HG03520 (cell line): Measurements from ENCODE around the gene AIFM3.
"Not testable (repeated sequence)": the region's sequence is repeated elsewhere in the genome, so short reads cannot be mapped to it uniquely, and the experiment has no call there.

ENCODE experiments used
- ATAC-seq: cut with Tn5 transposase; IDR thresholded peaks from one replicate; pipeline ENCODE4 v1.9.1; 2021; ENCODE audit warnings: mild to moderate bottlenecking, moderate library complexity; ENCODE audit not compliant: unreplicated experiment

Gene AIFM3

DNA sequence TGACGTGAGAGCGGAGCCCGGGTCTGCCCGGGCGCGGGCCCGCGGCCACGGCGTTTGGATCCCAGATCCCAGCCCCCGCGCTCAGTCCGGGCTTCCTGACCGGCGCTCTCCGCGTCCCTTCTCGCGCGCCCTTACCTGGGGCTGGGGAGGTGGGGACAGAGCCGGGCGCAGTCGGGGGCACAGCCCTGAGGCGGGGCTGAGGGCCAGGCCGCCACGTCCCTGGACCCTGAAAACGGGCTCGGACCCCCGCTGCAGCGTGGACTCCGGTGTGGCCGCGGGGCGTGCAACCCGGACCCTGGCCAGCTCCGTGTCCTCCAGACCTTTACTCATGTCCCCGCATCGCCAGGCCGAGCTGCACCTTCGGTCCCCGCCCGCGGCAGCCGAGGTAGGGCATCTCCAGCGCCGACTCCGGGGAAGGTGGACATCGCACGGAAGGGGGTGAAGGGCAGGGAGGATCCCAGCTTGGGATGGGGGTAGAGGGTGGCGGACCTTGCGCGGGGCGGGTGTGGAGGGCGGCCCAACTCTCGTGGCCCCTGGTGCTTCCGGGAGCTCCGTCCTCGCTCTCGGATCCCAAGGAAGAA, 9.9 kb upstream of the AIFM3 start:
- no peak for ATAC-seq

DNA sequence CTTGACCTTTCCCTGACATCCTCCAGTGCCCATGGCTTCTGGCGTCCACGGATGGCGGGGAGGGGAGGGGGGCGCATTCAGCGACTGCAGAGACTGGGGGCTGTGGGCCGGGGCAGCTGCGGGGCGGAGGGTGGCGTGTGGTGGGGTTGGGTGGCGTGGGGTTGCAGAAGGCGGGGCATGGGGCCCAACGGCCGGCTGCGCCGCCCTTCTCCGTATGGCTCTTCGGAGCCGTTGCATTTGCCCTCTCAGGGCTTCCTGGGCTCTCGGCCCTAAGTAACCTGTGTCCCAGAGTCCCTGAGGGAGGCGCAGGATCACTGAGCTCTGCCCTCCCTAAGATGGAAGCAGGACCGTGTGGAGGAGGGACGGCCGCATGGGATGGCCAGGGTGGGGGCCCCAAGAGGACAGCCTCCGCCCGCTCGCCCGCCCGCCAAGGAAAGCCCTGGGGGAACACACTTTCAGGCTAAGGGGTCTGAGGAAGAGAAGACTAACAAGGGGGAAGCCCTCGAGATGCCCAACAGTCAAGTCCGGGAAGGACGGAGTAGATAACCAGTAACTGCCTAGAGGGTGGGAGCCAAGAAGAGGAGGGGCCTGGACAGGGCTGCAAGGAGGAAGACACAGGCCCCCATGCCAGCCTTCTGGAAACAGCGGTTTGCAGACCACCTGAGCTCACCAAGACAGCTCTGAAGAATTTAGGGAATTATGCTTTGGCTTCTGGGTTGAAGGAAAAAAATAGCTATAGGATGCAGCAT, 9.2 kb upstream of the AIFM3 start:
- ATAC-seq: no peak

DNA sequence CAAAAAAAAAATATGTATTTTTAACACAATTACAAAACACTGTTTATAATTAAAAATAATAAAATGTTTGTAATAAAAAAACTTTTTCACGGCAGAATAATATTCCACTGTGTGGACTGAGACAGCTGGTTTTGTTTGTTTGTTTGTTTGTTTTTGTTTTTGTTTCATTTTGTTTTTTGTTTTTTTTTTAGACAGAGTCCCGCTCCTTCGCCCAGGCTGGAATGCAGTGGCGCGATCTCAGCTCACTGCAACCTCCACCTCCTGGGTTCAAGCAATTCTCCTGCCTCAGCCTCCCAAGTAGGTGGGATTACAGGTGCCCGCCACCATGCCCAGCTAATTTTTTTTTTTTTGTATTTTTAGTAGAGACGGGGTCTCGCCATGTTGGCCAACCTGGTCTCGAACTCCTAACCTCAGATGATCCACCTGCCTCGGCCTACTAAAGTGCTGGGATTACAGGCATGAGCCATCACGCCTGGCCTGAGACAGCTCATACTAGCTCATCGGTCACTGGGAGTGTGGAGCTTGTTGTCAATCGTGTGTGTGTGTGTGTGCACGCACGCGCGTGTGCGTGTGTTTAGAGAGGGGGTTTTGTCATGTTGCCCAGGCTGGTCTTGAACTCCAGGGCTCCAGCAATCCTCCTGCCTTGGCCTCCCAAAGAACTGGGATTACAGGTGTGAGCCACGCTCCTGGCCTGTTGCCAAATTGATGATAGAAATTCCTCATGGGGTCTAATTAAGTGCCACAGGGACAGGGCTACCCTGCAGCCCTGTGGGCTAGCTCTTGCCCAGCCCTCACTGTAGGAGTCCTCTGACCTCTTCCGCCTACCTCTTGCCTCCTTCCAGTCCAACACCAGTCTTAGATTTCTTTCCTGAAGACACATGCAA, 7.2 kb upstream of the AIFM3 start:
- no peak for ATAC-seq

DNA sequence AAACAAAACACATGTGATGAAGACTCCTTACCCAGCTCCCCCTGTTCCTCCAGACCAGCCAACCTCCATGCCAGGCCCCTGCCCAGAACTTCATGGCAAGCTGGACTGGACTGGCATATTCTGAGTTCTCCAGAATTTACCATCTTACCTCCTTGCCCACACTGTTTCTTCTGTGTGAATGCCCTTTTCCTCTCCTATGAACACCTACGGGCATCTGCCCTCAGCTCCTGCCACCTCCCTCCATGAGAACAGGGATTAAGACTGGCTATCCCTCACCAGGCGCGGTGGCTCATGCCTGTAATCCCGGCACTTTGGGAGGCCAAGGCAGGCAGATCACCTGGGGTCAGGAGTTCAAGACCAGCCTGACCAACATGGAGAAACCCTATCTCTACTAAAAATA, 6.4 kb upstream of the AIFM3 start:
- ATAC-seq: no peak

DNA sequence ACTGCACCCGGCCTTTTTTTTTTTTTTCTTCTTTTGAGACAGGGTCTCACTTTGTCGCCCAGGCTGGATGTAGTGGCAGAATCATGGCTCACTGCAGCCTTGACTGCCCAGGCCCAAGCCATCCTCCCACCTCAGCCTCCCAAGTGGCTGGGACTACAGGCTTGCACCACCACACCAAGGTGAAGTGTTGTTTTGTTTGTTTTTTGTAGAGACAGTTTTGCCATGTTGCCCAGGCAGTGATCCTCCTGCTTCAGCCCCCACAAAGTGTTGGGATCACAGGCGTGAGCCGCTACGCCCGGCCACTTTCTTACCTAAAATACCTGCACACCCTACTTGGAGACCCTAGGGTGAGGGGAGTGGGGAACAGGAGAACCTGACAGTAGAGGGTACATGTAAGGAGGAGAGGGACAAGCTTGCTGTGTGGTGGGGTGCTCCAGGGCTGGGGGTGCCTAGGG, 4.5 kb upstream of the AIFM3 start:
- ATAC-seq: no peak

DNA sequence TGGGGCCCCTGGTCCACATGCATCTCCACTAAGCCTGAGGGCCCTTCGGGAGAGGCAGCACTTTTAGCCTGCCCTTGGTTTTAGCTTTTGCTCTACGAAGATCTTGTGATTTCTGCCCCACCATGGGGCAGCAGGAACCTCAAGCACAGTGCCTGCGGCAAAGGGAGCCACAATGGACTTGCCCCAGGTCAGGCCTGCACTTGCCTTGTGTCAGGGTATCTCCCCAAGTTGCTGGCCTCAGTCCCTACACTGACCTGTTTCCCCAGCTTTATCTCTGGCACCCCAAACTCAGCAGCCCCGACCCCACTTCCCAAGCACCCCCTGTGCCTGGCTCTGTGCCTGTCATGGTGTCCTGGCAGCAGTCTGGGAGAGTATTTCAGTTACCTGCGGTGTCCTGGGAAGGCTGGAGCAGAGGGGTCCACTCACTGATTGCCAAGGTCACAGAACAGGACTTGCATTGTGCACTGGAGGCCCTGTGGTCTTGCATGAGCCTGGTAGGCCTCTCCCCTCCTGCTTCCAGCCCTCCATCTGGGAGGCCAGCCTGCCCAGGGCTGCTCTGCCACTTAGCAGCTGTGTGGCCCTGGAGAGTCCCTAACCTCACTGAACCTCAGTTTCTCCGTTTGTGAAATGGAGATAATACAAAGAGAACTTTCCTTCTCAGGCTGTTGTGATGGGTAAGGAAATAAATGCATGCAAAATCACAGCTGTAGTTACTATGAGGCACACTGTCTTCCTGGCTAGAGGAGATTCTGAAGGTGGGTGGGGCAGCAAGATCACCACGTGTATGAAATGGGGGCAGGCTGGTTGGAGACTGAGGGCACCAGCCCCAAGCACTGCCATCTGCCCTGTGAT, 3.6 kb upstream of the AIFM3 start:
- no peak for ATAC-seq

DNA sequence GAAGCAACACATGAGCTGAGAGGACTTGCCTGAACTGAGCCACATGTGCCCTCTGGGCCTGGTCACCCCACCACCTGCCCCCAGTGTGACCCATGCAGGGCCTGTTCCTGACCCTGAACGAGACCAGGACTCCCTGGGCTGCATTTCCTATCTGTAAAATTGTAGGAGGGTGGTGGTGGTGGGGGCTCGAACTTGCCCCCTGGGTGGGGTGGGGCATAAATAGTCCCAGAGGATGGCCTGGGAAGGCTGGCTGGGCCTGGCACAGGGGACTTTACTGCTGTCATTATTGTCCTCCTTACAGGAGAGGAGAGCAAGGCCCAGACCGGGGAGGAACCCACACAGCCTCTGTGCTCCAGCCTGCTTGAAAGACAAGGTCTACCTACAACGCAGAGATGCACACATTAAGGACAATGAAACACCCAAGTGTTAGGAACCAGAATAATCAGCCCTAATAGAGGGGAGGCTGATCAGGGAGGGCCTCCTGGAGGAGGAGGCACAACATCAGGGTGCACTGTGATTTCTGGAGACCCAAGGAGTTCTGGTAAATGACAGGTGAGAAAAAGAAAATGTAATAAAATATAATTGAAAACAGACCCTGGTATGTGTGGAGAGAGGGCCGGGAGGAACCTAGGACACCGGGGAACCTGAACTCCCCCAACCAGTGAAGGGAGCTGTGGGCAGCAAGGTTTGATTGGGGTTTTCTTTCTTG, 2.8 kb upstream of the AIFM3 start:
- ATAC-seq: no peak

DNA sequence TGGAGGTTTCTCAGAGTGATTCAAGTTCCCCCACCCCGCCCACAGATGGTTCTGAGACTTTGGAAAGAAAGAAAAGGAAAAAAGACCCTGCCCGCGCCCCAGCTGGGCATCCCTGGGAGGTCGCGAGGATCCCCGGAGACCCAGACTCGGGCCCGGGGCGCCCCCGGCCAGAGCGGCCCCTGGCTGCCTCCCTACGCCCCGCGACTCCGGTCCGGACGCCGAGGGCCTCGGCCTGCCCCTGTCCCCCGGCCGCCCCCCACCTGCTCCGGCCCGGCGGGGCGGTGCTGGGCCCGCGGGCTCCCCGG, 2.3 kb upstream of the AIFM3 start:
- ATAC-seq: no peak

DNA sequence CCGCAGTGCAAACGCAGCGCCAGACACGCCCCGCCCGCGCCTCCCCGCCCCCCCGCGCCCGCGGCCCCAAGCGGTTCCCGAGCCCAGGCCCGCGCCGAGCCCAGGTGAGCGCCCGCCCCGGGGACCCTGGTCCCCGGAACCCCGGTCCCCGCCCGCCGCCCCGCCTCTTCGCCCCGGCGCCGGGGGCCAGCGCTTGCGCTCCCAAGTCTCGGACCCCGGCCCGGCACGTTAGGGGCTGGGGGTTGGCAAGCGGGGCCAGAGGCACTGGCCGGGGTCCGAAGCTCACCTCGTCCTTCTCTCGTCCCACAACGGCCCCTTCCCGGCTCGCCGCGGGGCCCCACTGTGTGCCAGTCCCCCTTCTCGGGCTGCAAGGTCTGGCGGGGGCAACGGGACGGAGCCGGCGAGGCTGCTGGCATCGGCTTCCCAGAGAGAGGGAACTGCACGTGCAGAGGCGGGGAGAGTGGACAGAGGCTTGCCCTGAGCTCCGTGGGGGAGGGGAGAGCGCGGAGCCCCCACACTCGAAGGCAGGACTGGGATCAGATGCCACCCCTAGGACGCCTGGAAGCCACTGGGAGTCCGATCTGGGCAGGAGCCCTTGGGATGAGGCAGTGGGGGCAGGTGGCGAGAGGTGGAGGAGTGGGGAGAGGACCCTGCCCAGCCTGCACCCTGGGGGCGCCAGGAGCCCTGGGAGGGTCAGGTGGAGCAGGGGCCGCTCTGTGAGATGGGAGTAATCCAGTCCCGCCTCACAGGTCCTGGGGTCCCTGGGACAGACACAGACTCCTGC, 1.8 kb upstream of the AIFM3 start:
- no peak for ATAC-seq

DNA sequence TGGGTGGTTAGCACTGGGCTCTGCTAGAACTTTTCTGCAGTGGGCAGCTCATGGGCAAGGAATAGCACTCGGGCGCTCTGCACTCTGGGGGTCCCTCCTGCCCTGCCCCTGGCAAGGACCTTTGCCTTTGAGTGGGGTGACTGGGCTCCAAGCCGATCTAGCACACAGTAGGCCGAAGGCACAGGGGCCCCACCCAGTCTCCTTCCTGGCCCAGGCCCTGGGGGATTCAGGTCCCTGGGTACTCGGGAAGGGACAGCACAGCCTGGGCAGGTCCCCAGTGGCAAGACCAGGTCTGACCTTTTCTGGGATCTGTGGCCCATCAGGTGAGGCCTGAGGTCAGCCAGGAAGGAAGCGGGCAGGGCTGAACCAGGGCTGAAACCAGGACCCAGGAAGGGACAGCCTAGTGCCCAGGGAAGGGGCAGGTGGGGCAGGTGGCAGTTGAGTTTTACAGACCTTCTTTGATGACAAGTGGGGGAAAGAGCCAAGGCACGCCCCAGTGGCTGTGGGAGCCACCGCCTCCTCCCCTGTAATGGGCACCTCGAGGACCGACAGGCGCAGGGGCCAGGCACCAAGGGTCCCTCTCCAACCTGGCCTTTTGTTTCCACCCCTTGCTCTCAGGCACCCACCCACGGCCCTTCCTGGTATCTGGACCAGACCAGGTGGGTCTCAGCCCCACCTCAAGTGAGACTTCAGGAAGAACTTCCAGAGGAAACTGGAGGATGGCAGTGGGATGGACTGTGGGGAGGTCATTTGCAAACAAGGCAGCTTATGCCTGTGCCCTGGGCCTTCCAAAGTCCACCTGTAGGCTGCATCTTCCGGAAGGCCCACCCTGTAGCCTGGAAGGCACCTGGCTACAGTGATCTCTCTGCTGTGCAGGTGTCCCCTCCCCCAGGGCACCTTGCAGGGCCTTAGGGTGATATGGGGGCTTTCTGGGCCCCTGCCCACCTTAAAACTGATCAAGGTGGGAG, 883 bp upstream of the AIFM3 start:
- no peak for ATAC-seq

DNA sequence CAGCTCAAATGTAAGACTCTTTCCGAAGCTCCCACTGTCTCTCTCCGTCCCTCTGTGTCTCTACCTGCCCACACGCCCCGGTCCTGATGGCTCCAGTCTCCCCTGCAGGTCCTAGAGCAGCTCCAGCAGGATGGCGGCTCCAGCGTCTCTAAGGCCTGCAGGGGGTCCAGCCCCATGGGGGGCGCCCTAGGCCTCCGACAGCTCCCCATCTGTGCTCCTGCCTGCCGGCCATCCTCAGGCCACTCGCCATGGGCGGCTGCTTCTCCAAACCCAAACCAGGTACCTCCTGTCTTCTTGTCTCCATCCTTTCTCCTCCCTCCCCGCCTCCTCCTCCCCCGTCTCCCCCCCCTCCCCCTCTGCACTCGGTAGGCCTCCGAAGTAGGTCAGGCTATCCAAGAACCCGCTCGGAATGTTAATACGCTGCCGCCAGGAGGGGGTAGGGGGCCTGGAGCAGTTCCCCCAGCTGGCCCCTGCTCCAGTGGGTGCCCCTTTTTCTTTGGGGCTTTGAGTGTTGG, 699 bp downstream of the AIFM3 start:
- no peak for ATAC-seq

DNA sequence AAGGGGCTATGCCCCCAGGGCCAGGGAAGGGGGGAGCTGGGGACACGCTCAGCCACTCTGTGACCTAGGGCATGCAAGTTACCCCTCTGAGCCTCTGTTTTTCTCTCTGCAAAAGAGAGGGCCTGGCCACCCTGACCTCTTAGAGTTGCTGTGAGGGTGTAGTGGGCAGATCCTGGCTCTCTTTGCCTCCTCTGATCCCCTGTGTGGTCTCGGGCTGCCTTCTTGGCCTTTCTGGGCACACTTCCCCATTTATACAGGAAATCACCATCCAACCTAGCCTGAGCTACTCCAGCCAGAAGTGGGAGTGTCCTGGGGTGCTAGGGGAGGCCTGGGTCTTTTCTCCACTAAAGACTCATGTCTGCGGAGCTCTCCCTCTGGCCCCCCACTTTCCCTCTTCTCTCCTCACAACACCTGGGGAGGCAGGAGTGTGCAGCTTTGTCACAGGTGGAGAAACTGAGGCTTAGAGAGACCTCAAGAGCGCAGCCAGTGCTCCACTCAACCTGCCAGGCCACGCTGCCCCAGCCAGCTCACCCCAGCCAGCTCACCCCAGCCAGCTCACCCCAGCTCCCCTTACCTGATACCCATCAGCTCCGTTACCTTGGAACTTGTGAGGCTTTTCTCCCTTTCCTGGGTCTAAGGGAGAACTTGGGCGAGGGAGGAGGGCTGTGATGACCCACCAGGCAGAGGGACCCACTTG, 1.4 kb downstream of the AIFM3 start:
- ATAC-seq: no peak

DNA sequence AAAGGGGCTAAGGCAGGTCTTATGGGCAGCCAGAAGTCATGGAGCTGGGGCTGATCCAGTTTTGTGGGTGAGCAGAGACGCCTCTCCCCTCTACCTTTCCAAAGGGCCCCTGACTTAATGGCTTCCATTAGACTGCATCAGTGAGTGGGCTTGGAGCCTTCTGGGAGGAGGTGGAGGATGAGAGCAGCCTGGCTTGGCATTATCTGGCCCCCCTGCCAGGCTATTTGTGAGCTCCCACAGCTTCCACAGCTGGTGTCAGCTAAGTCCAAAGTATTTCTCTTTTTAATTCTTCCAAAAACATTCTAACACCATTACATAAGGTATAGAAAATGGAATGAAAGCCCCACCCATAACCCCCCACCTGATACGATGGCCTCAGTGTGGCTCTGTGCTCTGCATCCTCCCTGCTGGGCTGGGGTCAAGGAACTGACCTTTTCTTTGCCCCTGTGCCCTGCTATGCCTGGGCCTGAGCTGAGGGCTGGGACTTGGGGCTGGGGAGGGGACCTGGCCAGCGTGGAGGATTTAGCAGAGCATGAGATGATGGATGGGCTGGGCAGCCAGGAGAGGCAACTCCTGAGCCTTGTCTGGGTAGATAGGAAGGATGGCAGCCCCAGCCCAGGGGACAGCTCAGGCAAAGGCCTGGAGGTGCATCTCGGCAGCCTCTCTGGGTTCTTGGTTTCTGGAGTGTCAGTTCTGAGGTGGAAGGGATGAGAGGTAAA, 4.0 kb downstream of the AIFM3 start:
- no peak for ATAC-seq

DNA sequence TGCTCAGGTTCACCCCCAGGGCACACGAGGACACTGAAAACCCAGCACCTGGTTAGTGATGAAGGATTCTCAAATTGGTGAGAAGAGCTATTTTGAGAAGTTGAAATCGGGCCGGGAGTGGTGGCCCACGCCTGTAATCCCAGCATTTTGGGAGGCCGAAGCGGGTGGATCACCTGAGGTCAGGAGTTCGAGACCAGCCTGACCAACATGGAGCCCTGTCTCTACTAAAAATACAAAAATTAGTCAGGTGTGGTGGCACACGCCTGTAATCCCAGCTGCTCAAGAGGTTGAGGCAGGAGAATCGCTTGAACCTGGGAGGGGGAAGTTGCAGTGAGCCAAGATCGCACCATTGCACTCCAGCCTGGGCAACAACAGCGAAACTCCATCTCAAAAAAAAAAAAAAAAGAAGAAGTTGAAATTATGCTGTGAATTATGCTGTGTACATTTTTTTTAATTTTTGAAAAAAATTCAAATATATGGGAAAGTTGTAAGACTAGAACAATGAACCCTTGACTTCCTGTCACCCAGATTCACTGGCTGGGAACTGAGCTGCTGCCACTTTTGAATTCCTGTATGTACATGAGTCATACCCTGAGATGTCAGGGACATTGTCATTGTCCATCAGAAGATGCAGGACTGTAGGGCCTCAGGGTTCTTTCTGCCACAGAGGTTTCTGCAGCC, 5.1 kb downstream of the AIFM3 start:
- not testable (repeated sequence) for ATAC-seq

DNA sequence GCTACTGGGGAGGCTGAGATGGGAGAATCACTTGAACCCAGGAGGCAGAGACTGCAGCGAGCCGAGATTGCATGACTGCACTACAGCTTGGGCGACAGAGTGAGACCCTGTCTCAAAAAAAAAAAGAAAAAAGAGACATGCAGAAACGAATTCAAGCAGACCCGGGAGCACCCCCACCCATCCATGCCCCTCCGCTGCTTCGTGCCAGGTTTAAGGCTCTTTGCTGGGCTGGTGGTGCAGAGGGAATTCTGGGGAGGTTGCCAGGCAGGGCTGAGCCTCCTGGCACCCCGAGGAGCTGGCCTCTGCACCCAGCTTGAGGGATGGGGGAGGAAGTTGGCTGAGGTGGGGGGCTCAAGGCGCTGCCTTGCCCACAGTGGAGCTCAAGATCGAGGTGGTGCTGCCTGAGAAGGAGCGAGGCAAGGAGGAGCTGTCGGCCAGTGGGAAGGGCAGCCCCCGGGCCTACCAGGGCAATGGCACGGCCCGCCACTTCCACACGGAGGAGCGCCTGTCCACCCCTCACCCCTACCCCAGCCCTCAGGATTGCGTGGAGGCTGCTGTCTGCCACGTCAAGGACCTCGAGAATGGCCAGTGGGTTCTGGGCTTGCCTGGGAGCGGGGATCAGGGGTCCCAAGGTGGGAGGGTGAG, 6.0 kb downstream of the AIFM3 start:
- ATAC-seq: no peak
